Kidney (tissue), 14 donors: ENCODE data around the gene IPO11. TPM values are rescaled to one million over a fixed set of nuclear protein-coding genes. Genes with fewer than 3 reads are reported as not detected.

Source experiments
- DNase-seq, 5 donors: peaks; one replicate each; pipeline ENCODE4 v3.0.0-alpha.2; 2013 to 2020
- FAIRE-seq: peaks from 2 replicates; lab custom pipeline; 2012; peaks lifted over from hg19 to GRCh38; lab: Jason Lieb, UNC
- H3K27ac ChIP-seq, 2 donors: one replicate each; pipeline ENCODE4 v1.7.0; 2013; ENCODE audit warnings: low read depth in 2 of 2, low read length in 2 of 2, inconsistent platforms in 1 of 2
- H3K27me3 ChIP-seq: one replicate; pipeline ENCODE4 v1.7.1; 2013; ENCODE audit warnings: low read length, inconsistent platforms; ENCODE audit not compliant: control insufficient read depth, insufficient read depth
- H3K36me3 ChIP-seq, 3 donors: one replicate each; pipeline versions ENCODE4 v1.7.0 to v1.7.1; 2013; ENCODE audit warnings: low read length in 3 of 3, control low read depth in 1 of 3, inconsistent platforms in 1 of 3; ENCODE audit not compliant: insufficient read depth in 3 of 3, control insufficient read depth in 2 of 3
- H3K4me1 ChIP-seq, 3 donors: one replicate each; pipeline versions ENCODE4 v1.7.0 to v1.7.1; 2013; ENCODE audit warnings: low read length in 3 of 3, inconsistent platforms in 1 of 3, low read depth in 1 of 3; ENCODE audit not compliant: control insufficient read depth in 2 of 3, insufficient read depth in 2 of 3
- H3K4me3 ChIP-seq, 3 donors: one replicate each; pipeline versions ENCODE4 v1.7.0 to v1.8.1; 2013; ENCODE audit warnings: low read length in 3 of 3, control low read depth in 1 of 3, inconsistent platforms in 1 of 3
- H3K9ac ChIP-seq, 3 donors: one replicate each; pipeline versions ENCODE4 v1.7.0 to v1.7.1; 2013; ENCODE audit warnings: low read length in 3 of 3, control low read depth in 1 of 3, inconsistent platforms in 1 of 3
- H3K9me3 ChIP-seq, 3 donors: one replicate each; pipeline versions ENCODE4 v1.7.0 to v1.7.1; 2013; ENCODE audit warnings: low read length in 3 of 3, control low read depth in 1 of 3, inconsistent platforms in 1 of 3; ENCODE audit not compliant: control insufficient read depth in 2 of 3, insufficient read depth in 1 of 3
- CTCF ChIP-seq: IDR thresholded peaks from 3 replicates; pipeline ENCODE4 v1.5.1; 2012; ENCODE audit warnings: mild to moderate bottlenecking, moderate library complexity, borderline replicate concordance; ENCODE audit not compliant: insufficient read depth; ENCODE audit errors: extremely low read depth
- intact Hi-C: fragments of 100-400 bp; cut with DNase I; formaldehyde crosslinking; loops from one replicate; pipeline ENCODE4 v1.11.1; 2022
- polyA plus RNA-seq: library from polyadenylated mRNA; stranded (reverse); fragments of 350-450 nt; fragmentation: Illumina TruSeq; extraction: RNeasy Lipid Tissue Mini Kit (QIAGEN cat#74804); gene quantifications from one replicate; pipeline ENCODE4 v1.2.3, GENCODE V29; 2014; ENCODE audit warnings: low read depth, low replicate concordance; ENCODE audit not compliant: insufficient read depth
- total RNA-seq: library from RNA; stranded (reverse); fragmentation: NEBNext Ultra II Directional; extraction: Animal tissue kit (Norgen Biotek cat#: 25700); gene quantifications from one replicate; pipeline ENCODE4 v1.2.1, GENCODE V29; 2021
- donor health status: control.
- donor health status: control.
- donor health status: control.
- donor health status: control.
- donor health status: control.
- donor health status: DM: yes; HTN: yes; CAD: no.
- donor health status: Normal renal cell carcinoma (clear cell type).

IPO11 gene
- total and polyA plus RNA-seq, 2 donors from 2014 or later: 18.5 to 36.1 TPM

GRCh38 chr5:62585751-62586150, 173.2 kb downstream of the IPO11 start:
- H3K4me3 ChIP-seq: no peak overlapping the region
- no peak for DNase-seq
- no peak overlapping the region for H3K27ac ChIP-seq
- H3K4me1 ChIP-seq: no peaks in the 10 kb centered on the region
- no peaks in the 10 kb centered on the region for H3K9me3 ChIP-seq
- no peak for TF ChIP-seq CTCF
- H3K27me3 ChIP-seq: no peaks in the 10 kb centered on the region
- no peak for FAIRE-seq
- H3K36me3 ChIP-seq: peaks cover 0 to 2% (median 0%) of the 10 kb centered on the region in 3 donors
- H3K9ac ChIP-seq: no peak overlapping the region
- intact Hi-C loops: no loop called here

GRCh38 chr5:62587737-62588136, 175.2 kb downstream of the IPO11 start:
- Histone ChIP-seq H3K36me3 (peaks cover 0 to 2% (median 0%) of the 10 kb centered on the region in 3 donors), H3K27me3 (no peaks in the 10 kb centered on the region), H3K27ac (no peak overlapping the region), H3K9ac (no peak overlapping the region), H3K4me3 (no peak overlapping the region), H3K9me3 (no peaks in the 10 kb centered on the region), H3K4me1 (no peaks in the 10 kb centered on the region)
- TF ChIP-seq CTCF: no peak
- intact Hi-C loops: no loop called here
- DNase-seq (no peak), FAIRE-seq (no peak)

GRCh38 chr5:62588668-62589067, 176.1 kb downstream of the IPO11 start:
- Histone ChIP-seq H3K9ac (no peak overlapping the region), H3K4me3 (no peak overlapping the region), H3K4me1 (no peaks in the 10 kb centered on the region), H3K9me3 (no peaks in the 10 kb centered on the region), H3K27me3 (no peaks in the 10 kb centered on the region), H3K36me3 (peaks cover 0 to 2% (median 0%) of the 10 kb centered on the region in 3 donors), H3K27ac (no peak overlapping the region)
- no peak for TF ChIP-seq CTCF
- intact Hi-C loops: no loop called here
- DNase-seq (no peak), FAIRE-seq (no peak)

- Histone ChIP-seq H3K9ac (no peak overlapping the region), H3K27me3 (no peaks in the 10 kb centered on the region), H3K27ac (no peak overlapping the region), H3K4me1 (no peaks in the 10 kb centered on the region), H3K4me3 (no peak overlapping the region), H3K36me3 (peaks cover 0 to 2% (median 0%) of the 10 kb centered on the region in 3 donors), H3K9me3 (no peaks in the 10 kb centered on the region)
- DNase-seq (no peak), FAIRE-seq (no peak)
- TF ChIP-seq CTCF: no peak
- intact Hi-C loops: no loop called here
These were observed 176.9 kb downstream of the IPO11 start for GRCh38 chr5:62589504-62589903.
